ENCODE data around the gene DCLK1.

Gene DCLK1

GRCh38 chr13:35817642-35818607 lies 313.3 kb downstream of the DCLK1 start:
- DNase-seq = no peak

GRCh38 chr13:35814605-35815011 lies 316.6 kb downstream of the DCLK1 start:
- DNase-seq = no peak

- no peak for DNase-seq
Observed at GRCh38 chr13:35812736-35813135, 318.4 kb downstream of the DCLK1 start.

GRCh38 chr13:35810321-35810720 lies 320.9 kb downstream of the DCLK1 start:
- no peak for DNase-seq

- no peak for DNase-seq
Observed at GRCh38 chr13:35808846-35809245, 322.3 kb downstream of the DCLK1 start.

GRCh38 chr13:35804901-35805300 lies 326.3 kb downstream of the DCLK1 start:
- no peak for DNase-seq

GRCh38 chr13:35797991-35798390 lies 333.2 kb downstream of the DCLK1 start:
- DNase-seq = peak; percentile 84

- DNase-seq = no peak
Observed at GRCh38 chr13:35797244-35797643, 333.9 kb downstream of the DCLK1 start.

GRCh38 chr13:35796623-35797022 lies 334.6 kb downstream of the DCLK1 start:
- no peak for DNase-seq

GRCh38 chr13:35794734-35795389 lies 336.3 kb downstream of the DCLK1 start:
- no peak for DNase-seq

- no peak for DNase-seq
Observed at GRCh38 chr13:35793823-35794222, 337.4 kb downstream of the DCLK1 start.

- no peak for DNase-seq
Observed at GRCh38 chr13:35792911-35793310, 338.3 kb downstream of the DCLK1 start.

GRCh38 chr13:35792021-35792420 lies 339.2 kb downstream of the DCLK1 start:
- DNase-seq = no peak

- DNase-seq = peak; percentile 32
Observed at GRCh38 chr13:35791184-35791851, 339.9 kb downstream of the DCLK1 start.

GRCh38 chr13:35789335-35790165 lies 341.6 kb downstream of the DCLK1 start:
- DNase-seq = peak; percentile 59

- no peak for DNase-seq
Observed at GRCh38 chr13:35787937-35788336, 343.2 kb downstream of the DCLK1 start.

- DNase-seq = no peak
Observed at GRCh38 chr13:35785576-35786303, 345.4 kb downstream of the DCLK1 start.

- DNase-seq = no peak
Observed at GRCh38 chr13:35784286-35784951, 346.8 kb downstream of the DCLK1 start.

- DNase-seq = no peak
Observed at GRCh38 chr13:35782793-35783192, 348.4 kb downstream of the DCLK1 start.

- DNase-seq = peak; percentile 52
Observed at GRCh38 chr13:35781036-35782000, 349.9 kb downstream of the DCLK1 start.
